Measurements from ENCODE around the gene C8B.

- TF ChIP-seq CTCF (IDR thresholded peaks at IDR 0.05) (no peak), POLR2A (IDR thresholded peaks at IDR 0.05) (no peak)
These were observed 57.1 kb downstream of the C8B start for GRCh38 chr1:56908619-56909221.

Measured in testis (tissue), 2 donors.